ENCODE data around the gene AMY2B. TPM values are rescaled to one million over a fixed set of nuclear protein-coding genes. Genes with fewer than 3 reads are reported as not detected.
"Not testable (repeated sequence)": the region's sequence is repeated elsewhere in the genome, so short reads cannot be mapped to it uniquely, and the experiment has no call there.

The AMY2B gene
- polyA plus RNA-seq, 1 of the 3 experiments (the other 2 are of a cell fraction) = 1.5 TPM

GRCh38 chr1:103560427-103560826, 11.0 kb upstream of the AMY2B start (continued):
- TF ChIP-seq USF2 (IDR thresholded peaks at IDR 0.05; ENCODE audit: borderline replicate concordance, low read depth, low read length) = no peak
- no peak for TF ChIP-seq GABPA (IDR thresholded peaks at IDR 0.05; ENCODE audit: low read depth)
- TF ChIP-seq MAX (IDR thresholded peaks at IDR 0.05; ENCODE audit: low read depth) = no peak
- TF ChIP-seq CTCF (IDR thresholded peaks at IDR 0.05) = no peak

GRCh38 chr1:103561124-103561523, 10.3 kb upstream of the AMY2B start:
- H3K27me3 ChIP-seq (ENCODE audit: insufficient read depth); H3K4me3 ChIP-seq (ENCODE audit: low read depth in 2 of 2, low read length in 1 of 2); H4K20me1 ChIP-seq (ENCODE audit: insufficient read depth); H3K27ac ChIP-seq (ENCODE audit: low read depth in 2 of 2, low read length in 1 of 2); H3F3A ChIP-seq (replicated peaks; ENCODE audit: insufficient read depth); H3K9me3 ChIP-seq; H3K9ac ChIP-seq; POLR2A ChIA-PET; H3K9me2 ChIP-seq; H2AFZ ChIP-seq (ENCODE audit: low read depth); H3K79me2 ChIP-seq (ENCODE audit: insufficient read depth); H3K4me1 ChIP-seq (ENCODE audit: control insufficient read depth in 1 of 2, insufficient read depth in 2 of 2, low read depth in 1 of 2, low read length in 1 of 2); DNase-seq; CTCF ChIA-PET; H3K4me2 ChIP-seq; H3K36me3 ChIP-seq (replicated peaks in 1 of 2; ENCODE audit: control insufficient read depth in 1 of 2, insufficient read depth in 2 of 2, low read length in 1 of 2): not testable (repeated sequence)
- 83% methylated on average over 3 of the region's 3 CpGs for WGBS (ENCODE audit: low lambda C conversion rate)

GRCh38 chr1:103561643-103562395, 9.6 kb upstream of the AMY2B start:
- H3K4me3 ChIP-seq (ENCODE audit: low read depth in 2 of 2, low read length in 1 of 2) = no peak overlapping the region
- H3F3A ChIP-seq (replicated peaks; ENCODE audit: insufficient read depth) = peaks cover 5% of the 10 kb centered on the region
- no peak overlapping the region for H2AFZ ChIP-seq (ENCODE audit: low read depth)
- no peak overlapping the region for H3K4me2 ChIP-seq
- ChIA-PET POLR2A (no interaction called here), CTCF (no interaction called here)
- H3K9ac ChIP-seq = no peak overlapping the region
- TF ChIP-seq RCOR1 (IDR thresholded peaks at IDR 0.05; ENCODE audit: low read length) = no peak
- no peak for TF ChIP-seq CHD2 (IDR thresholded peaks at IDR 0.05; ENCODE audit: low read length, partially characterized antibody)
- no peak for TF ChIP-seq EP300 (IDR thresholded peaks at IDR 0.05; ENCODE audit: borderline replicate concordance in 1 of 2, low read depth in 1 of 2, low read length in 1 of 2)
- WGBS (ENCODE audit: low lambda C conversion rate) = 61% methylated on average over 2 of the region's 2 CpGs
- no peaks in the 10 kb centered on the region for H3K9me3 ChIP-seq
- no peak for DNase-seq
- no peaks in the 10 kb centered on the region for H3K36me3 ChIP-seq (replicated peaks in 1 of 2; ENCODE audit: control insufficient read depth in 1 of 2, insufficient read depth in 2 of 2, low read length in 1 of 2)
- H3K27me3 ChIP-seq (ENCODE audit: insufficient read depth) = no peaks in the 10 kb centered on the region
- H3K4me1 ChIP-seq (ENCODE audit: control insufficient read depth in 1 of 2, insufficient read depth in 2 of 2, low read depth in 1 of 2, low read length in 1 of 2) = no peaks in the 10 kb centered on the region; a peak in 1 of 4 replicates
- no peaks in the 10 kb centered on the region for H4K20me1 ChIP-seq (ENCODE audit: insufficient read depth)
- H3K79me2 ChIP-seq (ENCODE audit: insufficient read depth) = no peaks in the 10 kb centered on the region
- H3K27ac ChIP-seq (ENCODE audit: low read depth in 2 of 2, low read length in 1 of 2) = no peak overlapping the region
- no peaks in the 10 kb centered on the region for H3K9me2 ChIP-seq

All from SK-N-SH (cell line).